BE2C (cell line): ENCODE data around the gene CDCP1.

Experiments
- DNase-seq: peaks from one replicate; pipeline ENCODE4 v3.0.0-alpha.2; 2020
- H3K27me3 ChIP-seq: fragments of 250-450 bp; sonication (Bioruptor Pico); 2 replicates; pipeline ENCODE4 v1.5.1; 2020; ENCODE audit warnings: mild to moderate bottlenecking
- H3K36me3 ChIP-seq: fragments of 250-450 bp; sonication (Bioruptor Pico); 2 replicates; pipeline ENCODE4 v1.5.1; 2020; ENCODE audit warnings: mild to moderate bottlenecking
- H3K4me1 ChIP-seq: fragments of 250-450 bp; sonication (Bioruptor Pico); 2 replicates; pipeline ENCODE4 v1.5.1; 2020
- H3K4me3 ChIP-seq: 2 replicates; pipeline ENCODE4 v1.5.1; 2011; ENCODE audit warnings: low read depth, low read length
- H3K9me3 ChIP-seq: fragments of 250-450 bp; sonication (Bioruptor Pico); 2 replicates; pipeline ENCODE4 v1.5.1; 2020
- TF ChIP-seq, protein P1 (sequence below): IDR thresholded peaks from 2 replicates; pipeline ENCODE4 v1.5.1; 2012; ENCODE audit warnings: mild to moderate bottlenecking, low read depth, low read length

Gene CDCP1

DNA sequence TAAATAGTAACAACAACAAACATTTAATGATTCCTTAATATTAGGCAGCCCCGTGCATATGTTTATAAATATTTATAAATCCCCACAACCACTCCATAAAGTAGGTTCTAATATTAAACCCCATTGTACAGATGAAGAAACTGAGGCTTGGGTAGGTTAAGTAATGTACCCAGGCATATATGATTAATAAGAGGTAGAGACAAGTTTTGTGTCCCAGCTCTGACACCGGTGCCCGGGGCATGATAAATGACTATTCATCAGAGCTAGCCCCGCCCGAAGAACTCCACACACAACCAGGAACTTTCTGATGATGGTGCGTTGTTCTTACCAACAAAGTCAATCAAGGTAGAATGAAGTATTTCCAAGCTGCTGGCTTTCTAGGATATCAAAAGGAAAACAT is 19.4 kb downstream of the CDCP1 start:
- DNase-seq = no peak
- no peaks in the 10 kb centered on the region for H3K4me1 ChIP-seq
- H3K27me3 ChIP-seq = no peaks in the 10 kb centered on the region
- H3K4me3 ChIP-seq = no peak overlapping the region
- no peaks in the 10 kb centered on the region for H3K36me3 ChIP-seq
- TF ChIP-seq, protein P1, sequence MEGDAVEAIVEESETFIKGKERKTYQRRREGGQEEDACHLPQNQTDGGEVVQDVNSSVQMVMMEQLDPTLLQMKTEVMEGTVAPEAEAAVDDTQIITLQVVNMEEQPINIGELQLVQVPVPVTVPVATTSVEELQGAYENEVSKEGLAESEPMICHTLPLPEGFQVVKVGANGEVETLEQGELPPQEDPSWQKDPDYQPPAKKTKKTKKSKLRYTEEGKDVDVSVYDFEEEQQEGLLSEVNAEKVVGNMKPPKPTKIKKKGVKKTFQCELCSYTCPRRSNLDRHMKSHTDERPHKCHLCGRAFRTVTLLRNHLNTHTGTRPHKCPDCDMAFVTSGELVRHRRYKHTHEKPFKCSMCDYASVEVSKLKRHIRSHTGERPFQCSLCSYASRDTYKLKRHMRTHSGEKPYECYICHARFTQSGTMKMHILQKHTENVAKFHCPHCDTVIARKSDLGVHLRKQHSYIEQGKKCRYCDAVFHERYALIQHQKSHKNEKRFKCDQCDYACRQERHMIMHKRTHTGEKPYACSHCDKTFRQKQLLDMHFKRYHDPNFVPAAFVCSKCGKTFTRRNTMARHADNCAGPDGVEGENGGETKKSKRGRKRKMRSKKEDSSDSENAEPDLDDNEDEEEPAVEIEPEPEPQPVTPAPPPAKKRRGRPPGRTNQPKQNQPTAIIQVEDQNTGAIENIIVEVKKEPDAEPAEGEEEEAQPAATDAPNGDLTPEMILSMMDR = no peak
- no peaks in the 10 kb centered on the region for H3K9me3 ChIP-seq

DNA sequence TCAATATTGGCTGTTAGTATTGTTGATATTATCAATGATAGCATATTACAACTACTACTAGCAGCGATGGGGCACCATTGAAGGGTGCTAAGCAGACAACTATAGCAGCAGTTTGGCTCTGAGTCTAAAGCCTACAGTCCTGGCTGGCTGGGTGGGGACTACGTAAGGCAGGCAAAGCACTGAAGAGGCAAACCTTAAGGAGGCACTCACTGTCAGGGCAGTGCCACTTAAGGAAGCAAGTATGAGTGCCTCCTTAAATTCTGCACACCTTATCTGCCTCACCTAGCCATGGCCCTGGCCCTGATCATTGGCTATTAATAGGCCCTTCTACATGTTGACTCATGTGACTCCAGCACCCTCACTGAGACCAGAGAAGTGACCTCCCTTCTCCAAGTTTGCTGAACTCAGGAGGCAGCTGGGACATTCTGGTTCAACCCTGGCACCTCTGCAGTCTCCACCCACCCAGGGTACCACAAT is 20.6 kb downstream of the CDCP1 start:
- DNase-seq = no peak
- TF ChIP-seq, protein P1 = no peak
- Histone ChIP-seq H3K27me3 (no peaks in the 10 kb centered on the region), H3K9me3 (no peaks in the 10 kb centered on the region), H3K4me1 (no peaks in the 10 kb centered on the region), H3K4me3 (no peak overlapping the region), H3K36me3 (no peaks in the 10 kb centered on the region)

DNA sequence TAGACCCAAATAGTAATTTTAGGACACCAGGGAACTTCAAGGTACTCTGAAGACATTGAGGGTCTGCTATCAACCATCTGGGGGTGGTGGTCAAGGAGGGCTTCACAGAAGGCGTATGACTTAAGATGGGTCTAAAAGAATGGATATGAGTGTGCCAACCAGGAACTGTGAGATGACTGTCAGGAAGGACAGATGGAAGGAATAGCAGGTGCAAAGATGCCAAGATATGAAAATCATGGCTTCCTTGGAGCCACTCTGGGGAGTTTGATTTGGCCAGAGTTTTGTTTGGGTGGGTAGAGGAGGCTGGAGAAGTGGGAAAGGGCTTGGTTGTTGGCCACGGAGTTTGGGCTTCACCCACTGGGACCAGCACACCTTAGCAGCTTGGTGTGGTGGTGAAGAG is 21.2 kb downstream of the CDCP1 start:
- no peaks in the 10 kb centered on the region for H3K27me3 ChIP-seq
- H3K4me3 ChIP-seq = no peak overlapping the region
- H3K4me1 ChIP-seq = no peaks in the 10 kb centered on the region

DNA sequence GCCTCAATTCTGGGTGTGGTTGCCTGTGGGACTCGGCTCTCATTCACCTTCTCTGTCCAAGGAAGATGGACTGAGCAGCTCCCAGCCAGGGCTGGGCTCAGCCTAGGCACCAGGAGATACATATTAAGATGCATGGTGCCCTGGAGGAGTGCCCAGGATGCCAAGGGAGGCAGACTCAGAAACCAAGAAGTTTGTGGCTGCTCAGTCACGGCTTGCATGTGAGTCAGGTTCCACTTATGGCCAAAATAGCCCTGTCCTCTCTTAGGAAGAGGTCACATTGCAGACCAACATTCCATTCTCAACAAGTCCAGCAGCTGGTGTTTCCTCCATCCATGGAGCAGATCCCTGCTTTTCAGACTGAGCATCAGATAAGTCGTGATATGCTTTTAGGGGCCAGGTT is 21.8 kb downstream of the CDCP1 start:
- Histone ChIP-seq H3K4me1 (no peaks in the 10 kb centered on the region), H3K36me3 (no peaks in the 10 kb centered on the region), H3K4me3 (no peak overlapping the region), H3K9me3 (no peaks in the 10 kb centered on the region), H3K27me3 (no peaks in the 10 kb centered on the region)
- TF ChIP-seq, protein P1 = no peak
- DNase-seq = no peak

More for the DNA sequence above, 21.2 kb downstream of the CDCP1 start:
- TF ChIP-seq, protein P1 = no peak
- no peaks in the 10 kb centered on the region for H3K36me3 ChIP-seq
- DNase-seq = no peak
- no peaks in the 10 kb centered on the region for H3K9me3 ChIP-seq

DNA sequence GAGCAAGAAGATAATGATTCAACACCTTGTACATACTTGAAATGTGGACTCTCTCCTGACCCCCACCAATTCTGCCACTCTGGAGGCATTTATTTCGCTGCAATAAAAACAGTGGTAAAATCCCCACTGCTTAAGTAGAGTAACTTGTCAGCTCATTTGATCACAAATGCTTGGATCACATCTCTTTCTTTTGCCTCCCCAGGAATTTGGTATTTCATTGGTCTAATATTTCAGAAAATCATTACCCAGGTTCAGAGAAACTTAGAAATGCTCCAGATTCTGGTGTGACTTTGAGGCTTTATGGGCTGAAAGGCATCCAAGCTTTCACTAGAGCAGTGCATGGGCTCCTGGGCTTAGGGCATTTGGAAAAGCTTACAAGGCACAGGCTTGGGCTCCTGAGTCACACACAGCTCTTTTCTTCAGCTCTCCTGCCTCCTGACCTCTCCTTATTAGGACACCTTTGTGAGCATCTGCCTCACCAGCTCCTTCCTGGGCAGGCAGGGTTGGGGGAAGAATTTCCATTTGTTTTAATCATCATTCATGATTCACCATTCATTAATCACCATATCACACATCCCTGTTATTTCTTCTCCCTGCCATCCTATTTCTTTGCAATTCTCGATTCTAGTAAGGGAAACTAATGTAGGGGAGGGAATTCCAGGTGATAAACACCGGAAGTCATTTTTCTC is 22.5 kb downstream of the CDCP1 start:
- no peaks in the 10 kb centered on the region for H3K9me3 ChIP-seq
- H3K4me1 ChIP-seq = no peaks in the 10 kb centered on the region
- no peaks in the 10 kb centered on the region for H3K36me3 ChIP-seq
- no peak for DNase-seq
- H3K27me3 ChIP-seq = no peaks in the 10 kb centered on the region
- TF ChIP-seq, protein P1 = no peak
- no peak overlapping the region for H3K4me3 ChIP-seq

DNA sequence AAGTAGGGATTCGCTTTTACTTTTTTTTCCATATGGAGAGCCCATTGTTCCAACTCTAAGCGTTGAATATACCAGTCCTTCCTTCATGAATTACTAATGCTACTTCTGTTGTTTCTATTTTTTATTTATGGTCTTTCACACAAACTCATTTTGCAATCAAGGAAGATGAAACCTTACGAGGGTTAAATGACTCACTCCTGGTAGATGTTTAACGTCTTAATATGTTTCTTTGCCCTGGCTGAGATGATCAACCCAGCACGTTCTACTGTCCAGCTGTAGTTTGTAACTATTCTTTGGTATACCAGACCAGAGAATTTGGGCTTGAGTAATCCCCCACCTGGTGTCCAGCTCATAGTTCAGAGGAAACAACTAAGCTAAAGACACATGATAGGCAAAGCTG is 23.1 kb downstream of the CDCP1 start:
- Histone ChIP-seq H3K4me1 (no peaks in the 10 kb centered on the region), H3K4me3 (no peak overlapping the region), H3K27me3 (peaks cover 3% of the 10 kb centered on the region; the same call in 1 of the 2 replicates), H3K36me3 (no peaks in the 10 kb centered on the region), H3K9me3 (no peaks in the 10 kb centered on the region)
- no peak for DNase-seq
- TF ChIP-seq, protein P1 = no peak
